ENCODE data around the gene TEAD1. TPM values are rescaled to one million over a fixed set of nuclear protein-coding genes. Genes with fewer than 3 reads are reported as not detected.
A peak's percentile ranks its signal among the peaks of the same experiment; 100 is the strongest.

Gene TEAD1
- total and polyA plus RNA-seq, 8 donors = 5.9 to 35.1 (median 22.0) TPM

DNA sequence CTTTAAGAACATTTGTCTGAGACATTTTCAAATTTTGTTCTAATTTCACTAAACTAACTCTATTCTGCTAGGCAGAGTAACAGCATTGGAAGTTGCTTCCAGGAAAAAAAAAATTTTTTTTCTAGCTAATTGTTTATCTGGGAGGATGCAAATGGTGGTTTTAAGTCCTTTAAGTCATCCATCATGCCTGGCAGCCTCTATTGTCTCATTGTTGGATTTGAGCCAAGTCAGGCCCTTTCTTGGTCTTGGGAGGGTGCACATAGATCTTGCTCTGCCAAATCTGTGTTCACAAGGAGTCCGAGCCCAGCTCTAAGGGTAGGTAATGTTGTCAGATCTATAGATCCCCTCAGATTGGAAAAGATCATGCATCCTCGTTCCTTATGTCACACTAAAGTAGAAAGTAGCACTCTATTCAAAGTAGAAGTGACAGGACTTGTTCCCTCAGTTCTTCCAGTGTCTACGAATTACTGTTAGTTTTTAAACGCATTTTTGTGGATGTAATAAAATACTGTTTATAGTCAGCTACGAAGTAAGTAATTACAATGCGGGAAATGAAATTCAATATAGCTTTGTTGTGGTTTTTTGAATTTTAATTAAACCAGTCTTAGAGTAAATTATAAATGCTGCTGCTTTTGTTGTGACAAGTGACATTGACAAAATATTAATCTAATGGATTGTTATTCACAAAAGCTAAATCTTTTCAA lies 168.9 kb downstream of the TEAD1 start:
- no peak for FAIRE-seq
- intact Hi-C loops (cut with DNase I) = no loop called here
- peak overlapping the region in 3 of 4 donors; percentile 25 to 60 (median 45) for H3K27ac ChIP-seq

DNA sequence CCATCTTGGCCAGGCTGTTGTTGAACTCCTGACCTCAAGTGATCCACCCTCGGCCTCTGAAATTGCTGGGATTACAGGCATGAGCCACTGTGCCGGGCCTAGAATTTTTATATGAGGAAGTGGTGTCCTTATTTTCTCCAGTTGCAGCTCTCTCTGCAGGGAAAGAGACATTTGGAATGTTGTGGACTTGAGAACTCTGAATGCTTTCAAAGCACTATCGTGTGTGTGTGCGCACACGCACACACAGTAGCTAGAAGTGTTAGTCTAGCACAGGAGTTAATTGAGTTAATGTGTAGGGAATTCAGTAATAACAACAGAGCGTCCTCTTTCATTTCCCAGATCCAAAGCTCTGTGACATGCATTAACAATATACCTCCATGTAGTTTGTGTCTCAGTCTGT lies 170.9 kb downstream of the TEAD1 start:
- no peaks in the 10 kb centered on the region for H3K9me3 ChIP-seq
- peak overlapping the region in 3 of 4 donors; percentile 73 to 74 (median 73) for H3K27ac ChIP-seq
- no peak for DNase-seq
- WGBS, 2 donors = 79 to 80% methylated on average over 6 of the region's 6 CpGs
- intact Hi-C loops (cut with DNase I) = no loop called here
- H3K36me3 ChIP-seq = no peaks in the 10 kb centered on the region
- H3K4me1 ChIP-seq = peaks cover 3 to 56% (median 49%) of the 10 kb centered on the region in 3 donors
- H3K4me3 ChIP-seq = no peak overlapping the region
- no peak for ATAC-seq
- TF ChIP-seq, protein P1, sequence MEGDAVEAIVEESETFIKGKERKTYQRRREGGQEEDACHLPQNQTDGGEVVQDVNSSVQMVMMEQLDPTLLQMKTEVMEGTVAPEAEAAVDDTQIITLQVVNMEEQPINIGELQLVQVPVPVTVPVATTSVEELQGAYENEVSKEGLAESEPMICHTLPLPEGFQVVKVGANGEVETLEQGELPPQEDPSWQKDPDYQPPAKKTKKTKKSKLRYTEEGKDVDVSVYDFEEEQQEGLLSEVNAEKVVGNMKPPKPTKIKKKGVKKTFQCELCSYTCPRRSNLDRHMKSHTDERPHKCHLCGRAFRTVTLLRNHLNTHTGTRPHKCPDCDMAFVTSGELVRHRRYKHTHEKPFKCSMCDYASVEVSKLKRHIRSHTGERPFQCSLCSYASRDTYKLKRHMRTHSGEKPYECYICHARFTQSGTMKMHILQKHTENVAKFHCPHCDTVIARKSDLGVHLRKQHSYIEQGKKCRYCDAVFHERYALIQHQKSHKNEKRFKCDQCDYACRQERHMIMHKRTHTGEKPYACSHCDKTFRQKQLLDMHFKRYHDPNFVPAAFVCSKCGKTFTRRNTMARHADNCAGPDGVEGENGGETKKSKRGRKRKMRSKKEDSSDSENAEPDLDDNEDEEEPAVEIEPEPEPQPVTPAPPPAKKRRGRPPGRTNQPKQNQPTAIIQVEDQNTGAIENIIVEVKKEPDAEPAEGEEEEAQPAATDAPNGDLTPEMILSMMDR (IDR thresholded peaks at IDR 0.05) = no peak
- H3K27me3 ChIP-seq = no peaks in the 10 kb centered on the region
- FAIRE-seq = no peak

More for the DNA sequence above, 168.9 kb downstream of the TEAD1 start:
- 71 to 75% methylated on average over 6 of the region's 6 CpGs for WGBS, 2 donors
- Histone ChIP-seq H3K36me3 (no peaks in the 10 kb centered on the region), H3K4me3 (no peak overlapping the region), H3K27me3 (no peaks in the 10 kb centered on the region), H3K9me3 (no peaks in the 10 kb centered on the region), H3K4me1 (peaks cover 3 to 56% (median 49%) of the 10 kb centered on the region in 3 donors)
- DNase-seq = no peak
- no peak for ATAC-seq
- TF ChIP-seq, protein P1 (IDR thresholded peaks at IDR 0.05) = no peak

DNA sequence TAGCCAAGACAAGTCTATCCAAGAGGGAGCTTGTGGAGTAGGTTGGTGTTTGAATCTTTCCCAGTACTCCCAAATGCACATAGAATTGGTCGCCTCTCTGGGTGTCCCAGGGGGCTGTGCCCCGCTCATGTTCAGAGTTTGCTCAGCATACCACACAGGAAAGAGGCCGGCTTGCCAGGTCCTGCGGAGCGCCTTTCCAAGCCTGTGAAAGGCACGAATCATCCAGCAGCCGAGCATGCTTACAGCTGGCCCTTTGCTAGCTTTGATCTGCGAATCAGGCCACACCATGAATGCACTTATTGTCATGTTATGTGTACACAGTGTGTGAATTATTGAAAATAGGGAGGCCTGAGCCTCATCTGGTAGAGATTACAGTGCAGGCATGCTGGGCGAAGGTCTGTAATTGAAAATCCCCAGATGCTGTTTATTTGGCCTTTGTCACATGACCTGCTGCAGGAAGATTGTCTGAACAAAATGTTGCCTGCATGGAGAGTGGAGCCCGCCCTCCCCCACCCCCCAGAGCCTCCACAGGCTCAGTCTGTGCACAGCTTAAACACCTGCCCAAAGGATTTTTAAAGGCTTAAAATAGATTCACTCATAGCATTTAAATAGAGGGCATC lies 171.6 kb downstream of the TEAD1 start:
- peaks cover 3 to 52% (median 43%) of the 10 kb centered on the region in 3 donors for H3K4me1 ChIP-seq
- ATAC-seq = peak; percentile 83 to 93 (median 85)
- H3K36me3 ChIP-seq = no peaks in the 10 kb centered on the region
- DNase-seq = peak; percentile 45 to 83 (median 64)
- no peak overlapping the region for H3K4me3 ChIP-seq
- WGBS, 2 donors = 9 to 16% methylated on average over 10 of the region's 10 CpGs
- TF ChIP-seq, protein P1 (IDR thresholded peaks at IDR 0.05) = no peak
- peak overlapping the region; percentile 2 to 74 (median 73) for H3K27ac ChIP-seq
- H3K27me3 ChIP-seq = no peaks in the 10 kb centered on the region
- intact Hi-C loops (cut with DNase I) = no loop called here
- FAIRE-seq = no peak
- no peaks in the 10 kb centered on the region for H3K9me3 ChIP-seq

GRCh38 chr11:12846786-12847615 lies 172.8 kb downstream of the TEAD1 start:
- no peaks in the 10 kb centered on the region for H3K27me3 ChIP-seq
- H3K4me1 ChIP-seq = peaks cover 3 to 43% (median 43%) of the 10 kb centered on the region in 3 donors
- peak overlapping the region; percentile 5 to 74 (median 52) for H3K27ac ChIP-seq
- WGBS, 2 donors = 77 to 80% methylated on average over 3 of the region's 3 CpGs
- H3K36me3 ChIP-seq = no peaks in the 10 kb centered on the region
- intact Hi-C loops (cut with DNase I) = no loop called here
- DNase-seq = no peak
- no peak for ATAC-seq
- no peak overlapping the region for H3K4me3 ChIP-seq
- FAIRE-seq = no peak
- H3K9me3 ChIP-seq = no peaks in the 10 kb centered on the region
- TF ChIP-seq, protein P1 (IDR thresholded peaks at IDR 0.05) = no peak
